ENCODE data around the gene ATG101. TPM values are rescaled to one million over a fixed set of nuclear protein-coding genes. Genes with fewer than 3 reads are reported as not detected.
A peak's percentile ranks its signal among the peaks of the same experiment; 100 is the strongest.

The ATG101 gene
- polyA plus RNA-seq, 1 donor from 2014 or later, result 25.4 TPM

DNA sequence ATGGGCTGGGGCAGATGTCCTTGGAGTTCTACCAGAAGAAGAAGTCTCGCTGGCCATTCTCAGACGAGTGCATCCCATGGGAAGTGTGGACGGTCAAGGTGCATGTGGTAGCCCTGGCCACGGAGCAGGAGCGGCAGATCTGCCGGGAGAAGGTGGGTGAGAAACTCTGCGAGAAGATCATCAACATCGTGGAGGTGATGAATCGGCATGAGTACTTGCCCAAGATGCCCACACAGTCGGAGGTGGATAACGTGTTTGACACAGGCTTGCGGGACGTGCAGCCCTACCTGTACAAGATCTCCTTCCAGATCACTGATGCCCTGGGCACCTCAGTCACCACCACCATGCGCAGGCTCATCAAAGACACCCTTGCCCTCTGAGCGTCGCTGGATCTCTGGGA lies 7.0 kb downstream of the ATG101 start:
- Mint-ChIP-seq H3K27ac (no peak overlapping the region), H3K36me3 (peaks cover 10% of the 10 kb centered on the region), H3K4me1 (peaks cover 21 to 32% (median 27%) of the 10 kb centered on the region in 3 donors), H3K27me3 (no peaks in the 10 kb centered on the region), H3K4me3 (no peak overlapping the region), H3K9me3 (no peaks in the 10 kb centered on the region)

DNA sequence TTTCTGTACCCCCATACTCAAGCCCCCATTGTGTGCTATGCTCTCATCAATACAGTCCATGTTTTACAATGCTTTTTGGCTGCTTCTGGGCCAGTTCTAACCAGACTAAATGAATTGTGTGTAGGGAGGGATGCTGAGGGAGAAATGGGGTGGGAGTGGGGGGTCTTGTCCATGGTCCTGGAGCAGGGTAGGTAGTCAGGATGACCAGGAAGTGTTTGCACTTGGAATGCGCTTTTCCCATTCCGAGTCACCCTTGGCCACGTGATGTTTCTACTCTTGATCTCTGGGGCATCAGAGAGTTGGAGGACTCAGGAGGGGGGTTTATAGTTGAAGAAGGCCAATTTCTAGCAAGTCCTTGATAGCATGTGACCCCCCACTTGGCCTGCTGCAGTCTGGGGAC lies 8.5 kb downstream of the ATG101 start:
- no peak overlapping the region for H3K27ac Mint-ChIP-seq
- H3K9me3 Mint-ChIP-seq, result no peaks in the 10 kb centered on the region
- H3K4me3 Mint-ChIP-seq, result no peak overlapping the region
- H3K27me3 Mint-ChIP-seq, result no peaks in the 10 kb centered on the region
- H3K4me1 Mint-ChIP-seq, result peaks cover 20 to 31% (median 31%) of the 10 kb centered on the region in 3 donors
- peaks cover 10% of the 10 kb centered on the region for H3K36me3 Mint-ChIP-seq

DNA sequence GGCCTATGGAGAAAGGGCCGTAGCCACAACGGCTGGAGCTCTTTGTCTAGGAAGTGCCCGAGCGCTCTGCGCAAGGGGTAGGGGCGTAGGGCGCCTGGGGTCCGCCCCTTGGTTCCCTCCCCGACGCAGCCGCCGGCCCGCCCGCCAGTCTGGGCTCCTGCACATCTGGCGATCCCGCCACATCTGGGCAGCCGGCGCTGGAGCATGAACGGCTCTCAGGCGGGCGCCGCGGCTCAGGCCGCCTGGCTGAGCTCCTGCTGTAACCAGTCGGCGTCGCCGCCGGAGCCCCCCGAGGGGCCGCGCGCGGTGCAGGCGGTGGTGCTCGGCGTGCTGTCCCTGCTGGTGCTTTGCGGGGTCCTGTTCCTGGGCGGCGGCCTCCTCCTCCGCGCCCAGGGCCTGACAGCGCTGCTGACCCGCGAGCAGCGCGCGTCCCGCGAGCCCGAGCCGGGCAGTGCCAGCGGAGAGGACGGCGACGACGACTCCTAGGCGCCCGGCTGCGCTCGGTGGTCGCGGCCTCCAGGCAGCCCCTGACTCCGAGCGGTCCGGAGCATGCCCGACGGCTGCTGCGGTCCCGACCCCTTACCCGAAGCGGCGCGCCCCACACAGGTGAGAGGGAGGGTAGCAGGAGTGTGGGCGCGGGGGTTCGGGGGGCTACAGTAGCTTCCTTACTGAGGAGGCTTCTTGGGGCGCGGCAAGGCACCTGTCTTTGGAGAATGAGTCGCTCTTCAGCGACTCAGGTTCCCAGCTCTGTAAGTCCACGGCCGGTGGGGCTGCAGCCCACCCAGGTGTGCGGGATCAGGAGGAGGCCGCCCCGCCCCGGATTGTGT lies 10.0 kb downstream of the ATG101 start, which contains the start of gene SMIM41:
SMIM41 (plus strand) TSS at position 129 of the 827 bp plus-strand sequence; CDS start at position 205, 76 bp downstream.
- Mint-ChIP-seq H3K4me1 (peaks cover 17 to 30% (median 24%) of the 10 kb centered on the region in 3 donors), H3K4me3 (peak within 1 kb of the TSS in 2 of 4 donors; percentile 45 to 52), H3K9me3 (no peaks in the 10 kb centered on the region), H3K27me3 (no peaks in the 10 kb centered on the region), H3K27ac (peak within 1 kb of the TSS in 1 of 3 donors; percentile 59), H3K36me3 (peaks cover 6% of the 10 kb centered on the region)

DNA sequence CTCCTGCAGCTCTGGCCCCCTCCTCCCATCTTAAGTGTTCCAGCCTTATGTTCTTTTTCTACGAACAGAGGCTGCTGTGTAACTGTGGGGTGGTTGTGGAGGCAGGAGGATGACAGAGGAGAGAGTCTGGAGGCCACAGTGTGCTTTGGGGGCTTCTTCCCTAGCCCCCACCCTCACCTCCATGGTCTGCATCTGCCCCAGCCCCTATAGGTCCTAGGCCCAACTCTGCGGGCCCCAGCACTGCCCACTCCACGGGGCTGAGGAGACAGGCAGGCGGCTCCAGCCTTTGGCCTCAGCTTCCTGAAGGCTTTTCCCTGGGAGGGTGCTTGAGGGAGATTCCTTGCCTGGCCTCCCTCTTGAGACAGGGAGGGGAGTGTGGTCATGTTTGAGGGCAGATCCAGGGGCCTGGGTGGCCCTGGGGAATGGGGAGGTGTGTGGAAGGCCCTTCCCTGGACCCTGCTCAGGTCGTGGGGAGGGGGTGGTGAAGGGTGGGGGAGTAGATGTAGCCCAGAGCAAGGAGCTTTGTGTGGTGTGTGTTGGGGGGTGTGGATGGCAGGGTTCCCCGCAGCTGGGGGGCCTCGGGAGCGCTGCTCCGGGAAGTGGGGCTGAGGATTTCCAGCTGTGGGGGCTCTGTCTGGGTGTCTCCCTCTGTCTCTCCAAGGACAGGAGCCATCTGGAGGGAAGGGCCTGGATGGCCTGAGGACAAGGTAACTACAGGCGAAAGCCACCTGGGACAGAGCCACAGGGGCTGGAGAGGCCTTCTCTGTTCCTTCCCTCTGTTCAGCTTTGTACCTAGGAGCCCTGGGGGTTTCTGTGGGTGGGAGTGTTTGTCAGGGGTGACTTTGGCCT lies 10.8 kb downstream of the ATG101 start:
- Mint-ChIP-seq H3K4me1 (peaks cover 17 to 30% (median 23%) of the 10 kb centered on the region in 3 donors), H3K9me3 (no peaks in the 10 kb centered on the region), H3K27me3 (no peaks in the 10 kb centered on the region), H3K27ac (peak overlapping the region; percentile 59 to 72 (median 71)), H3K36me3 (peaks cover 6% of the 10 kb centered on the region), H3K4me3 (peak overlapping the region in 2 of 4 donors; percentile 79 to 85)

DNA sequence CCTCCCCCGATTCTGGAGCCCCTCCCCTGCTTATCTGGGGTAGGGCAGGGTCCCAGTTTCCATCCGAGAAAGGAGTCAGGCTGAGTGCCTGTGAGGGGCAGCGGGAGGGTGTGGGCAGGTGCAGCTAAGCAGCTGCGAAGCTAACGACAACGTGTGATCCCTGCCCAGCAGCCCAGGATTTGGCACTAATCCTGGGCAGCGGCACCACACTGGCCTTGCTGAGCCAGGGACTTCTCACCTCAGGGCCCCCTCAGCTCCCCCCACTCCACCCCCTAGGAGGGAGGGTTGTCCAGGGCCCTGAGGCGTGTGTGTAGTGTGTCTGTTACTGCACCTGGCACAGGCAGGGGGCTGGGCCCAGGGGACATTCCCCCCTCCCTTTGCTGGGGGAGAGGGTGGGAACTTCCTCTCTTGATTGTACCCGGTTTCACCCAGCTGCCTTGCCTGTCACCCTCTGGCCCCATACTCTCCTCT lies 11.5 kb downstream of the ATG101 start:
- peak overlapping the region in 3 of 4 donors; percentile 55 to 85 (median 79) for H3K4me3 Mint-ChIP-seq
- H3K27ac Mint-ChIP-seq, result peak overlapping the region; percentile 62 to 72 (median 71)
- peaks cover 17 to 30% (median 23%) of the 10 kb centered on the region in 3 donors for H3K4me1 Mint-ChIP-seq
- peaks cover 6% of the 10 kb centered on the region for H3K36me3 Mint-ChIP-seq
- no peaks in the 10 kb centered on the region for H3K9me3 Mint-ChIP-seq
- peaks cover under 1% of the 10 kb centered on the region for H3K27me3 Mint-ChIP-seq

DNA sequence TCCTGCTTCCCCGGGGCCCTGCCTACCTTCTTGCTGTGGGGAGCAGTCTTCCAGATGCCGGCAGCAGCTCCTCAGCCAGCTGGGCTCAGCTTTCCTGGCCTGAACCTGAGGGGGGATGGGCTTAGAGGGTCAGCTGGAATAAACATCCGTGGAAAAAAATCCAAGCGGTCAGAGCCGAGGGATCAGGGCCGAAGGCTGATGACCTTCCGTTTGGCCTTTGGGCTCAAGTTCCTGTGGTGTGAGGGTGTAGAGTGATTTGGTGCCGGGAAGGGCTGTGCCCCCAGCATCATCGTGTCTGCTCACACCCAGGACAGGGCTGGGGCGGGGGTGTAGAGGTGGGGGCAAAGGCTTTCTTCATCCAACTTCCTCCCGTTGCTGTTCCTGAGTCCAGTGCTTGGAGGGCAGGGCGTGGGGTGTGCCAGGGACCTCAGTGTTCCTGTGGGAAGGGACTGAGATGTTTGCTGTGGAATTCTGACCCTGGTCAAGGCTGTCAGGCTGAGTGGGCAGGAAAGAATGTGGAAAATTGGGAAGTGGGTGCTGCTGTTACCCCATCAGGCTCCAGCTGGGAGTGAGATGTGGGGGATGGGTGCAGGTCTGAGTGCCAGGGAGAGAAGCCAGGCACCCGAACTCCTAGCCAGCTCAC lies 12.4 kb downstream of the ATG101 start:
- peak overlapping the region in 2 of 4 donors; percentile 79 to 85 for H3K4me3 Mint-ChIP-seq
- peaks cover 6% of the 10 kb centered on the region for H3K36me3 Mint-ChIP-seq
- peaks cover 17 to 30% (median 23%) of the 10 kb centered on the region in 3 donors for H3K4me1 Mint-ChIP-seq
- no peaks in the 10 kb centered on the region for H3K9me3 Mint-ChIP-seq
- peak overlapping the region in 2 of 3 donors; percentile 63 to 72 for H3K27ac Mint-ChIP-seq
- H3K27me3 Mint-ChIP-seq, result peaks cover 6% of the 10 kb centered on the region

DNA sequence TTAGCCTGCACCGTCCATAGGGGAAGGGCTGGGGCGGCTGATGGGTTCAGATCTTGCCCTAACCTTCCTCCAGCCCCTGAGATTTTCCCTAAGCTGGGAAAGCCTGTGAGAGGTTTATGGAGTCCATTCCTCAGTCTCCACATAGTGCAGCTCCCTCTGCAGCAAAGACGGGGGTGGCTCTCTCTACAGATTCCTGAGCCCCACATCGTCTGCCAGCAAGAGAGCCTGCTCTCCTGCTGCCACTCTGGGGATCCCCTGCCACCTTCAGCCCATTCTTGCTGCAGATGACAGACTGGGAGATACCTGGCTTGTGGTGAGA lies 12.8 kb downstream of the ATG101 start:
- H3K4me3 Mint-ChIP-seq, result no peak overlapping the region
- peaks cover 6% of the 10 kb centered on the region for H3K36me3 Mint-ChIP-seq
- H3K27me3 Mint-ChIP-seq, result peaks cover 6% of the 10 kb centered on the region
- H3K27ac Mint-ChIP-seq, result peak overlapping the region in 2 of 3 donors; percentile 9 to 72
- H3K4me1 Mint-ChIP-seq, result peaks cover 17 to 30% (median 23%) of the 10 kb centered on the region in 3 donors
- H3K9me3 Mint-ChIP-seq, result no peaks in the 10 kb centered on the region

DNA sequence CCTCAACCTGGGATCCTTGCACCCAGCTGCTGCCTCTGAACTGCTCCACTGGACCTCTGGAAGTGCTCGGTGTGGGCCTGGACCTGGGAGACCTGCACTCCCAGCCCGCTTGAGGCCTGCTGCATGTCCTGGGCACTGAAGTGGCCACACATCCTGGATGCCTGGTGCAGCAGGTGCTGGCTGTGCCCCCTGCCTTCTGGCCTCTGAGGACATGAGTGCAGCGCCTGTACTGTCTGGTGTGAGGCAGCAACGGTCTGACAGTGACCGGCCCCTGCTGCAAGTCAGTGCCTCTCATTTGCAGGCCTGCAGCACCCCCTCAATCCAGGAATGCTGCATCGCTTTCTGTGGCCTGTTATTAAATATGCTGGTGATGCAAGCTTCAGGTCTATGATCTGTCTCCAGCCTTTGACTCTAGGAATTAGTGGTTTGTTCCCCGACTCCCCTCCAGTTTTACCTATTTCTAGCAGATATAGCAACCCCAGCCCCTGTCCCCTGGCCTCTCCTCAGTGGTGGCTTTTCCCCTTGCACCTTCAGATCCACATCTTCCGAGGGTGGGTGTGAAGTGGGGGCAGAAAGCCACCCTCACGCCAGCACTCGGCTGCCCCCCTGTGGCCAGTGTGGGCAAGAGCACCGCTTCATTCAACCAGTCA lies 13.3 kb downstream of the ATG101 start:
- Mint-ChIP-seq H3K4me1 (peaks cover 17 to 29% (median 25%) of the 10 kb centered on the region in 3 donors), H3K4me3 (peak overlapping the region in 3 of 4 donors; percentile 2 to 67 (median 47))

DNA sequence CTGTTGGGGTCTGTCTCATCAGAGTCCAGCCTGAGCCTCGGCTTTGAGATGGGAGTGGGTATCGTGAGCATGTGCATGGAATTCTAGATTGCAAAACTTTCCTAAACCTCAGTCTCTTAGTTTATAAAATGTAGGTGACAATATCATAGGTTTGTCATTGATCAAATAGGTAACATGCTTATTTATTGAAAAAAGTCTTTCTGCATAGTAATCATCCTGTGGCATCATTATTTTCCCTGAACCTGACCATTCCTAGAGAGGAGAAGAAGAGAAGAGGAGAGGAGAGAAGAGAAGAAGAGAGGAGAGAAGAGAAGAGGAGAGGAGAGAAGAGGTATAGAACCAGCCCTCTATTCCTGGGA lies 13.8 kb downstream of the ATG101 start:
- H3K27me3 Mint-ChIP-seq, result peaks cover 13% of the 10 kb centered on the region
- peak overlapping the region in 2 of 4 donors; percentile 2 to 19 for H3K4me3 Mint-ChIP-seq
- peak overlapping the region in 2 of 3 donors; percentile 9 to 11 for H3K27ac Mint-ChIP-seq
- H3K9me3 Mint-ChIP-seq, result no peaks in the 10 kb centered on the region
- peaks cover 2% of the 10 kb centered on the region for H3K36me3 Mint-ChIP-seq
- H3K4me1 Mint-ChIP-seq, result peaks cover 19 to 32% (median 29%) of the 10 kb centered on the region in 3 donors

More for the DNA sequence above, 13.3 kb downstream of the ATG101 start:
- H3K36me3 Mint-ChIP-seq, result peaks cover 2% of the 10 kb centered on the region
- H3K9me3 Mint-ChIP-seq, result no peaks in the 10 kb centered on the region
- H3K27ac Mint-ChIP-seq, result peak overlapping the region in 2 of 3 donors; percentile 9 to 11
- peaks cover 8% of the 10 kb centered on the region for H3K27me3 Mint-ChIP-seq

DNA sequence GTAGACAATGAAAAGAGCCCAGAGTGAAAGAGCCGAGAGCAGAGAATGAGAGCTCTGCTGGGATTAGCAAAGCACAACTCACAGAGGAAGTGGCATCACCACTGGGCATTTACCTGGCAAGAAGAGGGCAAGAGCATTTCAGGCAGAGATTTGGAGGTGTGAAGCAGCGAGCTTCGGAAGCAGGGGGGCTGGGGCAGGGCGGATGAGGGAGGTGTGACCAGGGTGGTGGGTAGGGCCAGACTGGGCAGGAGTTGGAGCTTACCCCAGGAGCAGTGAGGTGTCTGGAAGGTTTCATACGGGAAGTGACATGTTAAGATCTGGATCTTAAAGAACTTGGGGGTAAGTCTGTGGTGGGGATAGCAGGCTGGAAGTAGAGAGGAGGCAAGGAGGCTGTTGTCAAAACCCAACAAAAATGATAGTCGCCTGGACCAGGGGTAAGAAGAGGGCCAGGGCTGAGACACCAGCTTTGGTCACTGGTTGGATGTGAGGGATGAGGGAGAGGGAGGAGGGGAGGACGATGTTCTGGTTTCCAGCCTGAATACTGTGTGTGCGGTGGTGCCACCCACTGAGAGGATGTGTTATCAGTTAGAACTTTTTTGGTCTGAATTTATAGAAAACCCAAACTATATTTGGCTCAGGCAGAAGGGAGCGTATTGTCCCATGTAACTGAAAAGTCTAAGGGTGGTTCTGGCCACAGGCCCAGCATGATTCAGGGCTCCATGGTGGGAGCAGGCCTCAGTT lies 14.9 kb downstream of the ATG101 start:
- Mint-ChIP-seq H3K36me3 (peaks cover 2% of the 10 kb centered on the region), H3K9me3 (no peaks in the 10 kb centered on the region), H3K4me1 (peaks cover 24 to 34% (median 31%) of the 10 kb centered on the region in 3 donors), H3K27ac (no peak overlapping the region), H3K4me3 (no peak overlapping the region), H3K27me3 (peaks cover 17% of the 10 kb centered on the region)

DNA sequence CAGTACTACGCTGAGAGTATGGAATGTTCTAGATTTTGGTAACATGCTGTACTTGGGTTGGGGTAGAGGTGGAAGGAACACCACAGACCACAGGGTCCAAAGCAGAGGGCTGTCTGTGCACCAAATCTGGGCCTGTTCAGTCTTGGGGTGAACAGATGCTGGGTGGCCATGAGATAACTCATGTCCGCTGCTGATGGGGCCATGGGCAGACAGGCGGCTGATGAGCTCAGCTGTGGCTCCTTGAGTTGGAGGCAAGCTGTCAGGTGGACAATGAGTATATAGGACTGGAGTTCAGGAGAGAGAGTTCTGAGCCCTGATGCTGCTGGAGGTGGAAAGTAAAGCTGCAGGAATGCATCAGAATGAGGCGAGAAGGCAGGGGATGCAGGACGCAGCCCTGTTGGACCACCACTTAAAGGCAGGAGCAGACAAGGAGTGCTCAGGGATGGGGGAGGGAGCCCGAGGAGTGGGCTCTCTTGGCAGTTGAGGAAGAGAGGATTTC lies 16.0 kb downstream of the ATG101 start:
- Mint-ChIP-seq H3K4me1 (peaks cover 24 to 32% (median 30%) of the 10 kb centered on the region in 3 donors), H3K9me3 (no peaks in the 10 kb centered on the region), H3K36me3 (peaks cover 2% of the 10 kb centered on the region), H3K4me3 (no peak overlapping the region), H3K27ac (no peak overlapping the region), H3K27me3 (peaks cover 25% of the 10 kb centered on the region)

DNA sequence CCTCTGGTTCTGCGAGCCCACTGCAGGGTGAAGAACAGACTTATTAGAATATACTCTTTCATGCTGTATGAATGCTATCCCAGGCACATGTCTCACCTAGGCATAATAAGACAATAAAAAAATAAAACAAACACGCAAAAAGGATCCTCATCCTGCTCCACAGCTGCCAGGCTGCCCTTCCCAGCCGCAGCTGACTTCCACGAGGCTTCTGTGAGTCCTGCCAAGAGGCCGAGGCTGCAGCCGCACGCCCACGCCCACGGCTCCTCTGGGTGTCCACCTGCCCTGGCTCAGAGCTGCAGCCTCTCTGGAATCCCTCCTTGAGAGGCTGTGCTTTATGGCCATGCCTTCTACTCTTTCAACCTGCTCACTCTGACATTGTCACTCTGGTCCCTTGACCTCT lies 16.6 kb downstream of the ATG101 start:
- Mint-ChIP-seq H3K4me1 (peaks cover 22 to 28% (median 25%) of the 10 kb centered on the region in 3 donors), H3K27ac (no peak overlapping the region), H3K36me3 (peaks cover 2% of the 10 kb centered on the region), H3K27me3 (peaks cover 26% of the 10 kb centered on the region), H3K4me3 (no peak overlapping the region), H3K9me3 (no peaks in the 10 kb centered on the region)
